Liver (tissue), 9 donors: Measurements from ENCODE around the gene HNF4A. TPM values are rescaled to one million over a fixed set of nuclear protein-coding genes. Genes with fewer than 3 reads are reported as not detected.

Experiments
- DNase-seq: peaks from one replicate; pipeline ENCODE4 v3.0.0-alpha.2; 2017; ENCODE audit warnings: low spot score
- H3K27ac ChIP-seq, 2 donors: one replicate each; pipeline ENCODE4 v1.7.0; 2013; ENCODE audit warnings: inconsistent platforms in 2 of 2, low read length in 2 of 2, control low read depth in 1 of 2, low read depth in 1 of 2, mild to moderate bottlenecking in 1 of 2
- H3K27me3 ChIP-seq, 4 donors: one replicate each; pipeline versions ENCODE4 v1.6.1 to v1.7.0; 2013; ENCODE audit warnings: low read length in 3 of 4, inconsistent platforms in 1 of 4, mild to moderate bottlenecking in 1 of 4, moderate library complexity in 1 of 4; ENCODE audit not compliant: control insufficient read depth in 4 of 4, insufficient read depth in 4 of 4
- H3K36me3 ChIP-seq, 4 donors: one replicate each; pipeline versions ENCODE4 v1.6.1 to v1.7.0; 2013; ENCODE audit warnings: low read length in 3 of 4, mild to moderate bottlenecking in 3 of 4, low read depth in 1 of 4, moderate library complexity in 1 of 4; ENCODE audit not compliant: control insufficient read depth in 4 of 4, insufficient read depth in 3 of 4
- H3K4me1 ChIP-seq, 4 donors: one replicate each; pipeline versions ENCODE4 v1.6.1 to v1.7.0; 2013; ENCODE audit warnings: low read length in 3 of 4, mild to moderate bottlenecking in 3 of 4, moderate library complexity in 1 of 4; ENCODE audit not compliant: control insufficient read depth in 4 of 4, insufficient read depth in 4 of 4
- H3K4me3 ChIP-seq, 3 donors: one replicate each; pipeline versions ENCODE4 v1.6.1 to v1.7.0; 2013; ENCODE audit warnings: low read length in 3 of 3, control low read depth in 1 of 3, low read depth in 1 of 3, mild to moderate bottlenecking in 1 of 3
- H3K9ac ChIP-seq, 2 donors: one replicate each; pipeline ENCODE4 v1.7.0; 2013; ENCODE audit warnings: low read length in 2 of 2, mild to moderate bottlenecking in 2 of 2, moderate library complexity in 2 of 2, control low read depth in 1 of 2, low read depth in 1 of 2
- H3K9me3 ChIP-seq, 4 donors: one replicate each; pipeline versions ENCODE4 v1.6.1 to v1.7.0; 2013; ENCODE audit warnings: low read length in 3 of 4; ENCODE audit not compliant: control insufficient read depth in 4 of 4
- FOXA1 ChIP-seq: IDR thresholded peaks from 2 replicates; pipeline ENCODE4 v1.6.1; 2016; ENCODE audit warnings: antibody characterized with exemption
- JUND ChIP-seq, 2 donors: IDR thresholded peaks; 2 replicates each; pipeline ENCODE4 v1.6.1; 2016; ENCODE audit warnings: antibody characterized with exemption in 2 of 2
- NR2F2 ChIP-seq: IDR thresholded peaks from 2 replicates; pipeline ENCODE4 v1.6.1; 2016; ENCODE audit warnings: antibody characterized with exemption
- RAD21 ChIP-seq, 2 donors: IDR thresholded peaks; 2 replicates each; pipeline ENCODE4 v1.6.1; 2016; ENCODE audit warnings: antibody characterized with exemption in 2 of 2, mild to moderate bottlenecking in 2 of 2
- RXRA ChIP-seq, 2 donors: IDR thresholded peaks; 2 replicates each; pipeline ENCODE4 v1.6.1; 2017 to 2018; ENCODE audit warnings: antibody characterized with exemption in 2 of 2, mild to moderate bottlenecking in 1 of 2
- YY1 ChIP-seq: IDR thresholded peaks from 2 replicates; pipeline ENCODE4 v1.6.1; 2016; ENCODE audit warnings: antibody characterized with exemption, mild to moderate bottlenecking
- WGBS: extraction: QIAGEN DNeasy Blood & Tissue Kit; methylation state at CpG from one replicate; pipeline ENCODE4 v1.1.7; 2013; 5-methylcytosine and 5-hydroxymethylcytosine counted together
- polyA plus RNA-seq, 2 donors: library from polyadenylated mRNA; stranded (reverse) in 1 of 2; unstranded in 1 of 2; fragments of 200-250 nt in 1 of 2; fragments of >200 nt in 1 of 2; fragmentation: Nextera tagmentation in 1 of 2; extraction: Ambion mirVana in 1 of 2; gene quantifications; one replicate each; pipeline versions ENCODE4 v1.2.1 to v1.2.3, GENCODE V29; 2013 to 2015
- total RNA-seq, 2 donors: library from RNA; depleted of rRNA; stranded (reverse); fragments of >200 nt; gene quantifications; one replicate each; pipeline ENCODE4 v1.2.3, GENCODE V29; 2014
- TF ChIP-seq, protein P1 (sequence below): IDR thresholded peaks from 2 replicates; pipeline ENCODE4 v1.6.1; 2016; ENCODE audit warnings: antibody characterized with exemption, mild to moderate bottlenecking
- TF ChIP-seq, protein P2 (sequence below): fragments of 150-350 bp; IDR thresholded peaks from 2 replicates; pipeline ENCODE4 v1.5.1; 2017; ENCODE audit warnings: improper control_type of control experiment, low read depth, low read length; ENCODE audit not compliant: missing input control
- TF ChIP-seq, protein P3 (sequence below): IDR thresholded peaks from 2 replicates; pipeline ENCODE4 v1.6.1; 2016; ENCODE audit warnings: antibody characterized with exemption
- donor health status: healthy.
- donor health status: healthy.
- donor health status: healthy.
- donor health status: healthy.
- donor health status: healthy.

HNF4A gene
- total and polyA plus RNA-seq, 4 donors: 51.7 to 171 (median 86.0) TPM

DNA sequence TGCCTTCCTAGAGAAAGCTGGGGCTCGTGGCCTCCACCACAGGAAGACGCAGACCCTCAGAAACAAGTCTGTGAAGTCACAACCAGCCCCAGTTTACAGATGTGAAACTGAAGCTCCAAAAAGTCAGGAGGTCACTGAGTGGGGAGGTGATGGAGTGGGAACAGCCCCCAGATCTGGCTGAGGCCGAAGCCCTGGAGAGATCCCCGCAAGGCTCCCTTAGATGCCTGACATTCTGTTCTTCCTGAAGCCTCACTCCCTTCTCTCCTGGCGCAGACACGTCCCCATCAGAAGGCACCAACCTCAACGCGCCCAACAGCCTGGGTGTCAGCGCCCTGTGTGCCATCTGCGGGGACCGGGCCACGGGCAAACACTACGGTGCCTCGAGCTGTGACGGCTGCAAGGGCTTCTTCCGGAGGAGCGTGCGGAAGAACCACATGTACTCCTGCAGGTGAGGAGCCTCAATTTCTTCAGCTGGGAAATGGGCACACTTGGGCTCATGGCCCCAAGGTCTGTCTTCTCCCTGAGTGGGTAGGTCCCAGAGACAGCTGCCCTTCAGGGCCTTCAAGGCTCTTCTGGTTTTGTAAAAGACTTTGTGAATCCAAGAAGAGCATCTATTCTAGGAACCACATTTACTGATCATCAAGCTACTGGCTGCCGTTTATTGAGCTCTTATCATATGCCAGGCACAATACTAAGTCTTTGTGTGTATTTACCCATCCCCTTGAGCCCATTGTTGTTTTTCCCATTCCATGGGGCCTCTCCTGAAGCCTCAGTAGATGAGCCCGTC lies 50.5 kb downstream of the HNF4A start:
- no peak for DNase-seq
- no peaks in the 10 kb centered on the region for H3K9me3 ChIP-seq

DNA sequence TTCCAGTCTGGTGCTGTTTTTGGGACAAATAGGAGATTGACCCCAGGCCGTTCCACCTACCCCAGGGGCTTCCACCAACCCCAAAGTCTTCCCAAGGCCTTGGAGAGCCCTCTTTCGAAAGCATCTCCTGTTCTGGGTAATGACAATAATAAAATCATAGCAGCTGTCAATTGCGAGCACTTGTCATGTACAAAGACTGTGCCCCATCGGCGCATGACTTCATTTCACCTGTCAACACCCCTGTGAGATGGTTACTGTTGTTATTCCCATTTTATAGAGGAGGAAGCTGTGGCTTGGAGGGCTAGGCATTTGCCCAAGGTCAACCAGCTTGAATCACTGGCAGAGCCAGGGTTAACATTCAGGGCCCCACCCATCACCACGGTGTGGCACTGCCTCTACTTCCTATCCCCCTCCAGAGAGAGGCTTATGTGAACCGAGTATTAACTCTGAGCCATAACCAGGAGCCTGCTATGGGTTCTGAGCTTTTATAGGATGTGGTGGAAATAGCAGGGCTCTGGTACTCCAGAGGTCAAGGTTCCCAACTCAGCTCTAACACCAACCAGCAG lies 51.2 kb downstream of the HNF4A start:
- H3K27me3 ChIP-seq: no peaks in the 10 kb centered on the region
- TF ChIP-seq YY1 (no peak), FOXA1 (no peak), RXRA (IDR thresholded peaks at IDR 0.05) (no peak)
- 57% methylated on average over 7 of the region's 7 CpGs for whole genome bisulfite sequencing
- no peak overlapping the region for H3K4me3 ChIP-seq
- H3K4me1 ChIP-seq: peaks cover 17 to 81% (median 60%) of the 10 kb centered on the region in 4 donors
- H3K36me3 ChIP-seq: peaks cover 5 to 16% (median 10%) of the 10 kb centered on the region in 4 donors
- H3K9me3 ChIP-seq: no peaks in the 10 kb centered on the region
- H3K27ac ChIP-seq: peak overlapping the region; percentile 91 to 93
- H3K9ac ChIP-seq: no peak overlapping the region
- DNase-seq: no peak

More for the DNA sequence above, 50.5 kb downstream of the HNF4A start:
- Histone ChIP-seq H3K4me3 (no peak overlapping the region), H3K27me3 (no peaks in the 10 kb centered on the region), H3K9ac (no peak overlapping the region), H3K36me3 (peaks cover 5 to 16% (median 10%) of the 10 kb centered on the region in 4 donors), H3K4me1 (peaks cover 14 to 75% (median 58%) of the 10 kb centered on the region in 4 donors), H3K27ac (peak overlapping the region; percentile 91 to 93)
- WGBS: 62% methylated on average over 20 of the region's 20 CpGs
- no peak for TF ChIP-seq YY1
- TF ChIP-seq, protein P1, sequence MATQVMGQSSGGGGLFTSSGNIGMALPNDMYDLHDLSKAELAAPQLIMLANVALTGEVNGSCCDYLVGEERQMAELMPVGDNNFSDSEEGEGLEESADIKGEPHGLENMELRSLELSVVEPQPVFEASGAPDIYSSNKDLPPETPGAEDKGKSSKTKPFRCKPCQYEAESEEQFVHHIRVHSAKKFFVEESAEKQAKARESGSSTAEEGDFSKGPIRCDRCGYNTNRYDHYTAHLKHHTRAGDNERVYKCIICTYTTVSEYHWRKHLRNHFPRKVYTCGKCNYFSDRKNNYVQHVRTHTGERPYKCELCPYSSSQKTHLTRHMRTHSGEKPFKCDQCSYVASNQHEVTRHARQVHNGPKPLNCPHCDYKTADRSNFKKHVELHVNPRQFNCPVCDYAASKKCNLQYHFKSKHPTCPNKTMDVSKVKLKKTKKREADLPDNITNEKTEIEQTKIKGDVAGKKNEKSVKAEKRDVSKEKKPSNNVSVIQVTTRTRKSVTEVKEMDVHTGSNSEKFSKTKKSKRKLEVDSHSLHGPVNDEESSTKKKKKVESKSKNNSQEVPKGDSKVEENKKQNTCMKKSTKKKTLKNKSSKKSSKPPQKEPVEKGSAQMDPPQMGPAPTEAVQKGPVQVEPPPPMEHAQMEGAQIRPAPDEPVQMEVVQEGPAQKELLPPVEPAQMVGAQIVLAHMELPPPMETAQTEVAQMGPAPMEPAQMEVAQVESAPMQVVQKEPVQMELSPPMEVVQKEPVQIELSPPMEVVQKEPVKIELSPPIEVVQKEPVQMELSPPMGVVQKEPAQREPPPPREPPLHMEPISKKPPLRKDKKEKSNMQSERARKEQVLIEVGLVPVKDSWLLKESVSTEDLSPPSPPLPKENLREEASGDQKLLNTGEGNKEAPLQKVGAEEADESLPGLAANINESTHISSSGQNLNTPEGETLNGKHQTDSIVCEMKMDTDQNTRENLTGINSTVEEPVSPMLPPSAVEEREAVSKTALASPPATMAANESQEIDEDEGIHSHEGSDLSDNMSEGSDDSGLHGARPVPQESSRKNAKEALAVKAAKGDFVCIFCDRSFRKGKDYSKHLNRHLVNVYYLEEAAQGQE: no peak
- TF ChIP-seq, protein P2, sequence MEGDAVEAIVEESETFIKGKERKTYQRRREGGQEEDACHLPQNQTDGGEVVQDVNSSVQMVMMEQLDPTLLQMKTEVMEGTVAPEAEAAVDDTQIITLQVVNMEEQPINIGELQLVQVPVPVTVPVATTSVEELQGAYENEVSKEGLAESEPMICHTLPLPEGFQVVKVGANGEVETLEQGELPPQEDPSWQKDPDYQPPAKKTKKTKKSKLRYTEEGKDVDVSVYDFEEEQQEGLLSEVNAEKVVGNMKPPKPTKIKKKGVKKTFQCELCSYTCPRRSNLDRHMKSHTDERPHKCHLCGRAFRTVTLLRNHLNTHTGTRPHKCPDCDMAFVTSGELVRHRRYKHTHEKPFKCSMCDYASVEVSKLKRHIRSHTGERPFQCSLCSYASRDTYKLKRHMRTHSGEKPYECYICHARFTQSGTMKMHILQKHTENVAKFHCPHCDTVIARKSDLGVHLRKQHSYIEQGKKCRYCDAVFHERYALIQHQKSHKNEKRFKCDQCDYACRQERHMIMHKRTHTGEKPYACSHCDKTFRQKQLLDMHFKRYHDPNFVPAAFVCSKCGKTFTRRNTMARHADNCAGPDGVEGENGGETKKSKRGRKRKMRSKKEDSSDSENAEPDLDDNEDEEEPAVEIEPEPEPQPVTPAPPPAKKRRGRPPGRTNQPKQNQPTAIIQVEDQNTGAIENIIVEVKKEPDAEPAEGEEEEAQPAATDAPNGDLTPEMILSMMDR: no peak
- TF ChIP-seq, protein P3, sequence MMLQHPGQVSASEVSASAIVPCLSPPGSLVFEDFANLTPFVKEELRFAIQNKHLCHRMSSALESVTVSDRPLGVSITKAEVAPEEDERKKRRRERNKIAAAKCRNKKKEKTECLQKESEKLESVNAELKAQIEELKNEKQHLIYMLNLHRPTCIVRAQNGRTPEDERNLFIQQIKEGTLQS: no peak
- TF ChIP-seq NR2F2: no peak
- TF ChIP-seq RAD21 (IDR thresholded peaks at IDR 0.05): no peak
- no peak for TF ChIP-seq JUND (IDR thresholded peaks at IDR 0.05)
- TF ChIP-seq FOXA1: no peak
